Ishikawa (cell line): ENCODE measurements around the gene RAET1L.

Experiments used
- CEBPB ChIP-seq: IDR thresholded peaks from 2 replicates; pipeline ENCODE4 v1.6.1; 2012
- CREB1 ChIP-seq: IDR thresholded peaks from 2 replicates; pipeline ENCODE4 v1.6.1; 2012; ENCODE audit warnings: low read depth
- EGR1 ChIP-seq: IDR thresholded peaks from 2 replicates; pipeline ENCODE4 v1.6.1; 2012
- EP300 ChIP-seq: IDR thresholded peaks from 2 replicates; pipeline ENCODE4 v1.6.1; 2012; ENCODE audit warnings: borderline replicate concordance
- FOXM1 ChIP-seq: IDR thresholded peaks from 2 replicates; pipeline ENCODE4 v1.6.1; 2012; ENCODE audit warnings: low read depth, borderline replicate concordance
- MAX ChIP-seq: IDR thresholded peaks from 2 replicates; pipeline ENCODE4 v1.6.1; 2012
- NFIC ChIP-seq: IDR thresholded peaks from 2 replicates; pipeline ENCODE4 v1.6.1; 2012
- RAD21 ChIP-seq: IDR thresholded peaks from 2 replicates; pipeline ENCODE4 v1.6.1; 2012; ENCODE audit warnings: low read depth
- TAF1 ChIP-seq: IDR thresholded peaks from 2 replicates; pipeline ENCODE4 v1.6.1; 2012; ENCODE audit warnings: low read depth, mild to moderate bottlenecking
- TCF12 ChIP-seq: IDR thresholded peaks from 2 replicates; pipeline ENCODE4 v1.6.1; 2012; ENCODE audit warnings: low read depth
- TEAD4 ChIP-seq: IDR thresholded peaks from 2 replicates; pipeline ENCODE4 v1.6.1; 2012
- YY1 ChIP-seq: IDR thresholded peaks from 2 replicates; pipeline ENCODE4 v1.6.1; 2012; ENCODE audit warnings: low read depth
- ZBTB7A ChIP-seq: IDR thresholded peaks from 2 replicates; pipeline ENCODE4 v1.6.1; 2012; ENCODE audit warnings: low read depth
- TF ChIP-seq, protein P1 (sequence below): IDR thresholded peaks from 2 replicates; pipeline ENCODE4 v1.6.1; 2012; ENCODE audit warnings: low read depth, mild to moderate bottlenecking
- TF ChIP-seq, protein P2 (sequence below): IDR thresholded peaks from 2 replicates; pipeline ENCODE4 v1.6.1; 2012

RAET1L gene

DNA sequence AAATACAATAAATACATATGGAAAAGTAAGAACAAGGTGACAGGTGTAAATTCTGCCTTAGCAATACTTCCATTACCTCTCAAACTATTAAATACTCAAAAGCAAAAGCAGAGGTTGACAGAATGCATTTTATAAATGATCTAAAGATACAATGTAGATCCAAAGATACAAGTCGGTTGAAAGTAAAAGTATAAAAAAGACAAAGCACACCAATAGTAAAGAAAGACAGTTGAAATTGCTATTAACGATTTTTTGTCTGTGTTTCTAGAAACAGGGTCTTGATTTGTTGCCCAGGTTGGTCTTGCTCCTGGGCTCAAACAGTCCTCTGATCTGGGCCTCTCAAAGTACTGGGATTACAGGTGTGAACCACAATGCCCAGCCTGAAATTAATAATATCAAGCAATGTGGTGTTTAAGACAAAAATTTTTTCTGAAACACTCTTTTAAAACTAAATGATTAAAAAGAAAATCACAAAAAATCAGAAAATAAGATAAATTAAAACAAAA lies 37.7 kb downstream of the RAET1L start:
- no peak for TF ChIP-seq FOXM1
- TF ChIP-seq ZBTB7A, result no peak
- TF ChIP-seq TAF1, result no peak
- TF ChIP-seq EGR1, result no peak
- no peak for TF ChIP-seq CEBPB
- no peak for TF ChIP-seq MAX
- TF ChIP-seq EP300, result no peak
- no peak for TF ChIP-seq YY1
- no peak for TF ChIP-seq NFIC
- no peak for TF ChIP-seq RAD21
- TF ChIP-seq TEAD4, result no peak
- TF ChIP-seq, protein P1, sequence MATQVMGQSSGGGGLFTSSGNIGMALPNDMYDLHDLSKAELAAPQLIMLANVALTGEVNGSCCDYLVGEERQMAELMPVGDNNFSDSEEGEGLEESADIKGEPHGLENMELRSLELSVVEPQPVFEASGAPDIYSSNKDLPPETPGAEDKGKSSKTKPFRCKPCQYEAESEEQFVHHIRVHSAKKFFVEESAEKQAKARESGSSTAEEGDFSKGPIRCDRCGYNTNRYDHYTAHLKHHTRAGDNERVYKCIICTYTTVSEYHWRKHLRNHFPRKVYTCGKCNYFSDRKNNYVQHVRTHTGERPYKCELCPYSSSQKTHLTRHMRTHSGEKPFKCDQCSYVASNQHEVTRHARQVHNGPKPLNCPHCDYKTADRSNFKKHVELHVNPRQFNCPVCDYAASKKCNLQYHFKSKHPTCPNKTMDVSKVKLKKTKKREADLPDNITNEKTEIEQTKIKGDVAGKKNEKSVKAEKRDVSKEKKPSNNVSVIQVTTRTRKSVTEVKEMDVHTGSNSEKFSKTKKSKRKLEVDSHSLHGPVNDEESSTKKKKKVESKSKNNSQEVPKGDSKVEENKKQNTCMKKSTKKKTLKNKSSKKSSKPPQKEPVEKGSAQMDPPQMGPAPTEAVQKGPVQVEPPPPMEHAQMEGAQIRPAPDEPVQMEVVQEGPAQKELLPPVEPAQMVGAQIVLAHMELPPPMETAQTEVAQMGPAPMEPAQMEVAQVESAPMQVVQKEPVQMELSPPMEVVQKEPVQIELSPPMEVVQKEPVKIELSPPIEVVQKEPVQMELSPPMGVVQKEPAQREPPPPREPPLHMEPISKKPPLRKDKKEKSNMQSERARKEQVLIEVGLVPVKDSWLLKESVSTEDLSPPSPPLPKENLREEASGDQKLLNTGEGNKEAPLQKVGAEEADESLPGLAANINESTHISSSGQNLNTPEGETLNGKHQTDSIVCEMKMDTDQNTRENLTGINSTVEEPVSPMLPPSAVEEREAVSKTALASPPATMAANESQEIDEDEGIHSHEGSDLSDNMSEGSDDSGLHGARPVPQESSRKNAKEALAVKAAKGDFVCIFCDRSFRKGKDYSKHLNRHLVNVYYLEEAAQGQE, result no peak
- TF ChIP-seq, protein P2, sequence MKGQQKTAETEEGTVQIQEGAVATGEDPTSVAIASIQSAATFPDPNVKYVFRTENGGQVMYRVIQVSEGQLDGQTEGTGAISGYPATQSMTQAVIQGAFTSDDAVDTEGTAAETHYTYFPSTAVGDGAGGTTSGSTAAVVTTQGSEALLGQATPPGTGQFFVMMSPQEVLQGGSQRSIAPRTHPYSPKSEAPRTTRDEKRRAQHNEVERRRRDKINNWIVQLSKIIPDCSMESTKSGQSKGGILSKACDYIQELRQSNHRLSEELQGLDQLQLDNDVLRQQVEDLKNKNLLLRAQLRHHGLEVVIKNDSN, result no peak
- TF ChIP-seq TCF12, result no peak
- TF ChIP-seq CREB1, result no peak

DNA sequence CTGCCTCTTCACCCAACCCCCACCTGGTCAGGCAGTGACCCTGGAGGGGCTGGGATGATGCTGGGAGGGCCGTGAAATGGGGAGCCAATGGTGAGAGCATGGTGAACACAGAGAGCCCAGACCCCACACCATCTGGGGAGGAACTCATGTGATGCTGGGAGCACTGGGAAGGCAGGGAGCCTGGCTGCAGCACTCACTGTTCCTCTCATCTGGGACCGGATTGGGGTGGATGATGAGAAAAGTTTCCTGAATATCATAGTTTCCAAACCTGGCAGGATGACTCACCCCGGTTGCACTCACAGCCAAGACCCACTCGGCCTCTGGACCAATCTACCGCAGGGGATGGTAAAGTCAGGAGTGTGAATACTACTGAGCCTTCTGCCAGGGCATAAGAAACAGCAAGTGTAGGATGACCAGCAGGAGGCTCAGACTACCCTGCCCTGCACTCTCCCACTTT lies 39.8 kb downstream of the RAET1L start:
- TF ChIP-seq EGR1, result no peak
- TF ChIP-seq TCF12, result no peak
- TF ChIP-seq CEBPB, result no peak
- TF ChIP-seq TEAD4, result no peak
- no peak for TF ChIP-seq CREB1
- TF ChIP-seq EP300, result no peak
- TF ChIP-seq MAX, result no peak
- TF ChIP-seq, protein P2, result no peak
- TF ChIP-seq FOXM1, result no peak
- TF ChIP-seq TAF1, result no peak

DNA sequence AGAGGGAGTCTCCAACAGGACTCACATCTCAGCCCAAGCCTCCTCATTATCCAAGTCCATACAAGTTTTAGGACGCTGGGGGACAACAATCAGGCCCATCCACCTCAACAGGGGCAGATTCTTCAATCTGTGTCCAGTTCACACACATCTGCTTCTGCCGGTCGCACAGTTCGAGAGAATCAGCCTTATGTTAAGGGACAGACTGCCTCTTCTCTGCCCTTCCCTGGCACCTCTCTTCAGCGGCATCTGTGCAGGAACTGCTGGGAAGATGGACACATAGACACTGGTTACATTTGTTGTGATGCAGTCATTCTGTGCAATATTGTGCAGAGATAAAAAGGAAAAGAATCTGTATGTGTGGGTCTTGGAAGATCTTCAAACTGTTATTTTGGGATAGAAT lies 40.6 kb downstream of the RAET1L start:
- no peak for TF ChIP-seq MAX
- TF ChIP-seq EP300, result no peak
- no peak for TF ChIP-seq TEAD4
- no peak for TF ChIP-seq TAF1
- no peak for TF ChIP-seq YY1
- no peak for TF ChIP-seq RAD21
- no peak for TF ChIP-seq CREB1
- TF ChIP-seq FOXM1, result no peak
- no peak for TF ChIP-seq TCF12
- TF ChIP-seq, protein P1, result no peak
- no peak for TF ChIP-seq EGR1
- TF ChIP-seq, protein P2, result no peak
- no peak for TF ChIP-seq CEBPB
- no peak for TF ChIP-seq NFIC
- no peak for TF ChIP-seq ZBTB7A

GRCh38 chr6:149983145-149983544 lies 42.2 kb downstream of the RAET1L start:
- TF ChIP-seq EGR1, result no peak
- TF ChIP-seq, protein P2, result no peak

GRCh38 chr6:149979293-149979692 lies 46.0 kb downstream of the RAET1L start:
- TF ChIP-seq, protein P2, result no peak
- TF ChIP-seq TCF12 (no peak), TAF1 (no peak), FOXM1 (no peak), YY1 (no peak), EP300 (no peak)
- TF ChIP-seq, protein P1, result no peak
